Measurements from ENCODE around the gene MPP3. TPM values are rescaled to one million over a fixed set of nuclear protein-coding genes. Genes with fewer than 3 reads are reported as not detected.
A peak's percentile ranks its signal among the peaks of the same experiment; 100 is the strongest.
"Not testable (repeated sequence)": the region's sequence is repeated elsewhere in the genome, so short reads cannot be mapped to it uniquely, and the experiment has no call there.

The MPP3 gene
- total and polyA plus RNA-seq, 3 donors from 2014 or later = 5.9 to 18.2 (median 16.7) TPM

DNA sequence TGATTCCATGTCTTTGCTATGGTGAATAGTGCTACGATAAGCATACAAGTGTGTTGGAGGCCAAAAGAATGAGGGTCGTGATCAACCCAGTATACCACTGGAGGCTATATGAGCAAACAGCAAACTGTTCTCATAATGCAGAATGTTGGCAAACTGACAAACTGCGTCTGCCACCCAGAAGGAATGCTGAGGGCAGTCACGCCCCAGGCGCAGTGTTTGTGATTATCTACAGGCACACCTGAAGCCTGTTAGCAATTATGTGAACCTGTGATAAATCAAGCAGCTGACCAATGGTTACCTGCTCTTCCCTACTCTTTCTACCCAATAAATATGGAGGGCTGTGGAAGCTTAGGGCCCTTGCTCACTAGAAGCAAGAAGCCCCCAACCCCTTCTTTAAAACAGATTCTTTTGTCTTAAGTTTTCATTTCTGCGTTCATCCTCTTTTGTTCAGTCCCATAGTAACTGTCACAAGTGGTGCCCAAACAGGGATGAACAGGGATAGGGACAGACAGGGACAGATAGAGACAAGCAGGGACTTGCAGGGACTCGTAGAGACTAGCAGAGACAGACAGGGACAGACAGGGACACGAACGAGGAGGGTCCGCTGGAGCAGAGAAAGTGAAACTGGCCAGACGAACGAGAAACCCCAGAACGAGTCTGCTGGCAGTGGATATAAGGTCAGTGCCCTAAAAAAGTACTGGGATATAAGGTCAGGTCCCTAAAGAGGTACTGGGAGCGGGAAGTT, 39.2 kb upstream of the MPP3 start:
- intact Hi-C loops (cut with DNase I; ENCODE audit: low total_unique reads) = no loop called here
- no peak overlapping the region for H3K4me3 ChIP-seq
- H3K9me3 ChIP-seq = no peaks in the 10 kb centered on the region
- TF ChIP-seq, protein P1, sequence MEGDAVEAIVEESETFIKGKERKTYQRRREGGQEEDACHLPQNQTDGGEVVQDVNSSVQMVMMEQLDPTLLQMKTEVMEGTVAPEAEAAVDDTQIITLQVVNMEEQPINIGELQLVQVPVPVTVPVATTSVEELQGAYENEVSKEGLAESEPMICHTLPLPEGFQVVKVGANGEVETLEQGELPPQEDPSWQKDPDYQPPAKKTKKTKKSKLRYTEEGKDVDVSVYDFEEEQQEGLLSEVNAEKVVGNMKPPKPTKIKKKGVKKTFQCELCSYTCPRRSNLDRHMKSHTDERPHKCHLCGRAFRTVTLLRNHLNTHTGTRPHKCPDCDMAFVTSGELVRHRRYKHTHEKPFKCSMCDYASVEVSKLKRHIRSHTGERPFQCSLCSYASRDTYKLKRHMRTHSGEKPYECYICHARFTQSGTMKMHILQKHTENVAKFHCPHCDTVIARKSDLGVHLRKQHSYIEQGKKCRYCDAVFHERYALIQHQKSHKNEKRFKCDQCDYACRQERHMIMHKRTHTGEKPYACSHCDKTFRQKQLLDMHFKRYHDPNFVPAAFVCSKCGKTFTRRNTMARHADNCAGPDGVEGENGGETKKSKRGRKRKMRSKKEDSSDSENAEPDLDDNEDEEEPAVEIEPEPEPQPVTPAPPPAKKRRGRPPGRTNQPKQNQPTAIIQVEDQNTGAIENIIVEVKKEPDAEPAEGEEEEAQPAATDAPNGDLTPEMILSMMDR (IDR thresholded peaks at IDR 0.05) = no peak
- no peak for TF ChIP-seq POLR2A (IDR thresholded peaks at IDR 0.05)
- H3K36me3 ChIP-seq (ENCODE audit: low read depth, missing control alignments) = no peaks in the 10 kb centered on the region
- 66 to 78% methylated on average over 14 of the region's 14 CpGs for WGBS, 2 donors
- H3K27ac ChIP-seq = no peak overlapping the region
- no peak for DNase-seq
- H3K4me1 ChIP-seq = no peaks in the 10 kb centered on the region
- no peaks in the 10 kb centered on the region for H3K27me3 ChIP-seq

DNA sequence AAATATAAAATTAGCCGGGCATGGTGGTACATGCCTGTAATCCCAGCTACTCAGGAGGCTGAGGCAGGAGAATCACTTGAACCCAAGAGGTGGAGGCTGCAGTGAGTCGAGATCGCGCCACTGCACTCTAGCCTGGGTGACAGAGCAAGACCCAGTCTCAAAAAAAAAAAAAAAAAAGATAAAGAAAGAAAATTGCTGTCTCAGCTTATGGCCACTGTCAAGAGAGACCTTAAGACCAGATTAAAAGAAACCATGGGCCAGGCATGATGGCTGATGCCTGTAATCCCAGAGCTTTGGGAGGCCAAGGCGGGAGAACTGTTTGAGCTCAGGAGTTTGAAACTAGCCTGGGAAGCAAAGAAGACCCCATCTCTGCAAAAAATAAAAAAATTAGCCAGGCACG, 36.1 kb upstream of the MPP3 start:
- H3K4me1 ChIP-seq; intact Hi-C loops (cut with DNase I; ENCODE audit: low total_unique reads); DNase-seq; H3K36me3 ChIP-seq (ENCODE audit: low read depth, missing control alignments); H3K9me3 ChIP-seq; H3K4me3 ChIP-seq; H3K27me3 ChIP-seq; H3K27ac ChIP-seq: not testable (repeated sequence)
- WGBS, 2 donors = 78 to 79% methylated on average over 6 of the region's 6 CpGs

DNA sequence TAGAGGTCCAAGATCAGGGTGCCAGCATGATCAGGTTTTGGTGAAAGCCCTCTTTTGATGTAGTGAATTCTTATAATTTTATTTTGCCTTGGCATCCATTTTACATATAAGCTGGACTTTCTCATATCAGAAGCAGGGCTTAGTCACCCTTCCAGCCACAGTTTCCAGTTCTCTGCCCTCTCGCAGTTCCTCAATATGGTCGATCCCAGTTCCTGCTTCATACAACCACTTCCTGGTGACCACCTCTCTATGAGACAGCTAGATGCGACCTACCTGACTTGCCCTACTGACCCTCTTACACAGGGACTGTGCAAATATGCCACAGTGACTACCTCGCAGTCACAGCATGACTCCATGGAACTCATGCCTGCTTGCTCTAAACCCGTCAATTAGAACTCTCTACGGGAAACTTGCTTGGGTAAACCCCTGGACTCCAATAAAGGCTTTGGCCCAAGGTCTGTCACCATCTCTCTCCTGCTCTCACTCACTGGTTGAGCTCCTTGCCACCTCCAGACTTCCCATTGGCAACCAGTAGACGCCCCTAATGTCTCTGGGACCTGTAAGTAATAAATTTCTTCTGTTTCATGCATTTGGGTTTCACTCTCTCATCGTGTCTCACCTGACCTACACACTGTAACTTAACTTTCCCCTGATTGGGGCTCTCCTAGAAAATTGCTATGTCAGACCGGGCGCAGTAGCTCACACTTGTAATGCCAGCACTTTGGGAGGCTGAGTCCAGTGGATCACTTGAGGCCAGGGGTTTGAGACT, 35.5 kb upstream of the MPP3 start:
- Histone ChIP-seq H3K27me3 (no peaks in the 10 kb centered on the region), H3K27ac (no peak overlapping the region), H3K9me3 (no peaks in the 10 kb centered on the region), H3K36me3 (ENCODE audit: low read depth, missing control alignments) (no peaks in the 10 kb centered on the region), H3K4me3 (no peak overlapping the region), H3K4me1 (no peaks in the 10 kb centered on the region)
- no peak for TF ChIP-seq POLR2A (IDR thresholded peaks at IDR 0.05)
- TF ChIP-seq, protein P1 (IDR thresholded peaks at IDR 0.05) = no peak
- 92 to 96% methylated on average over 10 of the region's 10 CpGs for WGBS, 2 donors
- intact Hi-C loops (cut with DNase I; ENCODE audit: low total_unique reads) = no loop called here
- DNase-seq = no peak

GRCh38 chr17:43864161-43864984, 31.4 kb upstream of the MPP3 start:
- 74 to 86% methylated on average over 4 of the region's 4 CpGs for WGBS, 2 donors
- no peak for TF ChIP-seq POLR2A (IDR thresholded peaks at IDR 0.05)
- TF ChIP-seq, protein P1 (IDR thresholded peaks at IDR 0.05) = no peak
- no peaks in the 10 kb centered on the region for H3K36me3 ChIP-seq (ENCODE audit: low read depth, missing control alignments)
- intact Hi-C loops (cut with DNase I; ENCODE audit: low total_unique reads) = no loop called here
- H3K9me3 ChIP-seq = no peaks in the 10 kb centered on the region
- no peak for DNase-seq
- H3K27me3 ChIP-seq = no peaks in the 10 kb centered on the region
- H3K4me3 ChIP-seq = no peak overlapping the region
- no peak overlapping the region for H3K27ac ChIP-seq
- peaks cover 29% of the 10 kb centered on the region for H3K4me1 ChIP-seq

DNA sequence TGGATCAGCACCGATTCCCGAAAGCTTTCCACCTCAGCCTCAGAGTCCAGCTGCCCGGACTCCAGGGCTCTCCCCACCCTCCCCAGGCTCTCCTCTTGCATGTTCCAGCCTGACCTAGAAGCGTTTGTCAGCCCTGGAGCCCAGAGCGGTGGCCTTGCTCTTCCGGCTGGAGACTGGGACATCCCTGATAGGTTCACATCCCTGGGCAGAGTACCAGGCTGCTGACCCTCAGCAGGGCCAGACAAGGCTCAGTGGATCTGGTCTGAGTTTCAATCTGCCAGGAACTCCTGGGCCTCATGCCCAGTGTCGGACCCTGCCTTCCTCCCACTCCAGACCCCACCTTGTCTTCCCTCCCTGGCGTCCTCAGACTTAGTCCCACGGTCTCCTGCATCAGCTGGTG, 29.0 kb upstream of the MPP3 start:
- no peaks in the 10 kb centered on the region for H3K27me3 ChIP-seq
- H3K4me3 ChIP-seq = no peak overlapping the region
- DNase-seq = peak; percentile 58
- H3K36me3 ChIP-seq (ENCODE audit: low read depth, missing control alignments) = no peaks in the 10 kb centered on the region
- H3K9me3 ChIP-seq = no peaks in the 10 kb centered on the region
- WGBS, 2 donors = 24 to 38% methylated on average over 4 to 9 of the region's 9 CpGs
- TF ChIP-seq, protein P1 (IDR thresholded peaks at IDR 0.05) = no peak
- TF ChIP-seq POLR2A (IDR thresholded peaks at IDR 0.05) = no peak
- intact Hi-C loops (cut with DNase I; ENCODE audit: low total_unique reads) = no loop called here
- H3K27ac ChIP-seq = peak overlapping the region; percentile 84 to 89
- peaks cover 29% of the 10 kb centered on the region for H3K4me1 ChIP-seq

All from testis (tissue), 3 donors.